GM23338 (cell line): ENCODE measurements around the gene TAB3.

Experiments
- CTCF ChIP-seq, 2 experiments: fragments of 200-600 bp in 1 of 2; sonication (generic) in 1 of 2; conservative IDR thresholded peaks; 2 replicates each; pipeline versions ENCODE4 v1.5.1 to v1.6.1; 2016 to 2017; ENCODE audit warnings: antibody characterized with exemption in 2 of 2, low read depth in 2 of 2, mild to moderate bottlenecking in 2 of 2, moderate library complexity in 1 of 2
- ETS1 ChIP-seq: IDR thresholded peaks from 2 replicates; pipeline ENCODE4 v1.6.1; 2016; ENCODE audit warnings: antibody characterized with exemption
- EZH2 ChIP-seq: fragments of 200-600 bp; sonication (generic); IDR thresholded peaks from one replicate; pipeline ENCODE4 v1.8.0; 2017; ENCODE audit warnings: antibody characterized with exemption, mild to moderate bottlenecking, low read depth; ENCODE audit not compliant: unreplicated experiment
- EZH2phosphoT487 ChIP-seq: fragments of 200-600 bp; sonication (generic); IDR thresholded peaks from one replicate; pipeline ENCODE4 v1.8.1; 2018; ENCODE audit warnings: antibody characterized with exemption; ENCODE audit not compliant: unreplicated experiment
- JUNB ChIP-seq: IDR thresholded peaks from one replicate; pipeline ENCODE4 v1.6.1; 2016; ENCODE audit warnings: antibody characterized with exemption; ENCODE audit not compliant: unreplicated experiment
- POLR2AphosphoS5 ChIP-seq: IDR thresholded peaks from 2 replicates; pipeline ENCODE4 v1.6.1; 2016; ENCODE audit warnings: antibody characterized with exemption, low read depth
- REST ChIP-seq: IDR thresholded peaks from one replicate; pipeline ENCODE4 v1.6.1; 2018; ENCODE audit warnings: antibody characterized with exemption; ENCODE audit not compliant: unreplicated experiment

GRCh38 chrX:30888526-30889146 is 418 bp downstream of the TAB3 start:
- no peak for TF ChIP-seq EZH2
- no peak for TF ChIP-seq CTCF (conservative IDR thresholded peaks at IDR 0.05; ENCODE audit: low read depth in 2 of 2)
- no peak for TF ChIP-seq JUNB
- no peak for TF ChIP-seq POLR2AphosphoS5
- no peak for TF ChIP-seq REST
- TF ChIP-seq EZH2phosphoT487, result no peak
- TF ChIP-seq ETS1, result no peak
